IMR-90 (cell line): ENCODE measurements around the gene PRPSAP1. TPM values are rescaled to one million over a fixed set of nuclear protein-coding genes. Genes with fewer than 3 reads are reported as not detected.

Source experiments
- ATAC-seq: fragments of 200-7000 bp; cut with Tn5 transposase; 2 replicates; pipeline ENCODE4 v1.9.1; 2020; ENCODE audit warnings: low read depth, mild to moderate bottlenecking, moderate library complexity
- BruUV-seq: library from RNA; stranded (reverse); fragments of 400-500 nt; replicated peaks from 2 replicates; lab custom pipeline; 2021; lab: Mats Ljungman, UMichigan
- CTCF ChIA-PET: fragments of 300-600 bp; formaldehyde crosslinking; extraction: SDS; loops from one replicate; lab custom pipeline; 2021; ENCODE audit warnings: antibody characterized with exemption; lab: Yijun Ruan, JAX
- POLR2A ChIA-PET: fragments of 300-600 bp; sonication (Branson Sonifier 250); formaldehyde crosslinking; loops from one replicate; lab custom pipeline; 2022; ENCODE audit warnings: antibody characterized with exemption; ENCODE audit not compliant: unreplicated experiment; lab: Charles Lee
- DNase-seq: peaks from one replicate; pipeline ENCODE4 v3.0.0; 2013
- H2AFZ ChIP-seq: replicated peaks from 2 replicates; pipeline ENCODE3; 2013; ENCODE audit warnings: low read length, mild to moderate bottlenecking; ENCODE audit not compliant: poor library complexity
- H2AK5ac ChIP-seq: 2 replicates; pipeline ENCODE4 v1.6.1; 2013; ENCODE audit warnings: low read depth, low read length, inconsistent platforms
- H2AK9ac ChIP-seq: replicated peaks from 2 replicates; pipeline ENCODE3; 2013; ENCODE audit warnings: mild to moderate bottlenecking, low read depth, low read length, moderate library complexity; ENCODE audit not compliant: poor library complexity
- H2BK120ac ChIP-seq: 2 replicates; pipeline ENCODE4 v1.6.1; 2013; ENCODE audit warnings: low read depth, low read length, inconsistent platforms
- H2BK15ac ChIP-seq: 3 replicates; pipeline ENCODE4 v1.6.1; 2013; ENCODE audit warnings: low read depth, low read length, inconsistent platforms
- H2BK20ac ChIP-seq: 2 replicates; pipeline ENCODE4 v1.6.1; 2013; ENCODE audit warnings: low read depth, mild to moderate bottlenecking, inconsistent platforms, low read length, moderate library complexity
- H2BK5ac ChIP-seq: 2 replicates; pipeline ENCODE4 v1.6.1; 2013; ENCODE audit warnings: mild to moderate bottlenecking, low read depth, low read length, inconsistent platforms; ENCODE audit not compliant: poor library complexity, severe bottlenecking
- H3K14ac ChIP-seq: replicated peaks from 2 replicates; pipeline ENCODE4 v1.6.1; 2013; ENCODE audit warnings: low read depth, low read length, inconsistent platforms
- H3K18ac ChIP-seq: 2 replicates; pipeline ENCODE4 v1.6.1; 2013; ENCODE audit warnings: low read depth, low read length, control low read depth
- H3K23ac ChIP-seq: 2 replicates; pipeline ENCODE4 v1.6.1; 2013; ENCODE audit warnings: low read depth, low read length, inconsistent platforms
- H3K27ac ChIP-seq: 2 replicates; pipeline ENCODE4 v1.5.1; 2013; ENCODE audit warnings: mild to moderate bottlenecking, control low read depth, low read length; ENCODE audit not compliant: insufficient read depth
- H3K27me3 ChIP-seq: 2 replicates; pipeline ENCODE4 v1.6.1; 2013; ENCODE audit warnings: low read length; ENCODE audit not compliant: control insufficient read depth, insufficient read depth
- H3K36me3 ChIP-seq: 2 replicates; pipeline ENCODE4 v1.6.1; 2013; ENCODE audit warnings: low read length, mixed read lengths; ENCODE audit not compliant: control insufficient read depth, insufficient read depth
- H3K4ac ChIP-seq: 2 replicates; pipeline ENCODE4 v1.6.1; 2013; ENCODE audit warnings: low read depth, low read length, inconsistent platforms
- H3K4me1 ChIP-seq: 2 replicates; pipeline ENCODE4 v1.6.1; 2013; ENCODE audit warnings: low read length, mixed read lengths; ENCODE audit not compliant: control insufficient read depth, insufficient read depth
- H3K4me2 ChIP-seq: 2 replicates; pipeline ENCODE4 v1.6.1; 2013; ENCODE audit warnings: low read depth, mild to moderate bottlenecking, control low read depth, low read length, moderate library complexity
- H3K4me3 ChIP-seq: 2 replicates; pipeline ENCODE4 v1.5.1; 2013; ENCODE audit warnings: low read depth, mild to moderate bottlenecking, control low read depth, low read length, moderate library complexity; ENCODE audit not compliant: insufficient read depth
- H3K56ac ChIP-seq: 2 replicates; pipeline ENCODE4 v1.6.1; 2013; ENCODE audit warnings: low read length, inconsistent platforms; ENCODE audit not compliant: insufficient read depth; ENCODE audit errors: extremely low read depth
- H3K79me1 ChIP-seq, 2 experiments: 2 replicates each; pipeline ENCODE4 v1.6.1; 2013; ENCODE audit warnings: low read length in 2 of 2, inconsistent platforms in 1 of 2, low read depth in 1 of 2
- H3K9ac ChIP-seq: 2 replicates; pipeline ENCODE4 v1.6.1; 2013; ENCODE audit warnings: low read depth, low read length, control low read depth
- H3K9me1 ChIP-seq: 2 replicates; pipeline ENCODE4 v1.6.1; 2013; ENCODE audit warnings: low read length, inconsistent platforms; ENCODE audit not compliant: insufficient read depth
- H3K9me3 ChIP-seq: 2 replicates; pipeline ENCODE4 v1.6.1; 2013; ENCODE audit warnings: low read length; ENCODE audit not compliant: control insufficient read depth, insufficient read depth
- H4K20me1 ChIP-seq: 2 replicates; pipeline ENCODE4 v1.6.1; 2013; ENCODE audit warnings: low read length, inconsistent platforms; ENCODE audit not compliant: insufficient read depth
- H4K5ac ChIP-seq: 2 replicates; pipeline ENCODE4 v1.6.1; 2013; ENCODE audit warnings: mild to moderate bottlenecking, low read depth, low read length, control low read depth
- H4K8ac ChIP-seq, 2 experiments: 2 replicates each; pipeline ENCODE4 v1.6.1; 2013; ENCODE audit warnings: low read depth in 2 of 2, low read length in 2 of 2, control low read depth in 1 of 2, inconsistent platforms in 1 of 2
- H4K91ac ChIP-seq: 2 replicates; pipeline ENCODE4 v1.6.1; 2013; ENCODE audit warnings: low read depth, low read length, inconsistent platforms; ENCODE audit not compliant: insufficient read depth
- BHLHE40 ChIP-seq: fragments of 150-350 bp; IDR thresholded peaks from 2 replicates; pipeline ENCODE4 v1.6.1; 2016; ENCODE audit warnings: mild to moderate bottlenecking, low read depth, low read length
- FOS ChIP-seq: fragments of 150-350 bp; IDR thresholded peaks from 2 replicates; pipeline ENCODE4 v1.6.1; 2016; ENCODE audit warnings: low read depth, low read length
- SMC3 ChIP-seq: fragments of 150-350 bp; IDR thresholded peaks from 2 replicates; pipeline ENCODE4 v1.6.1; 2016; ENCODE audit warnings: low read depth, mild to moderate bottlenecking, antibody characterized with exemption, low read length, moderate library complexity
- whole genome bisulfite sequencing, 2 experiments: methylation state at CpG; one replicate each; pipeline versions ENCODE4 v1.1.5 to v1.1.7; 2013; ENCODE audit warnings: missing lambda C conversion rate in 2 of 2; ENCODE audit not compliant: insufficient read length in 1 of 2; ENCODE audit errors: extremely low coverage in 2 of 2; 5-methylcytosine and 5-hydroxymethylcytosine counted together
- dilution Hi-C: fragments of 300-500 bp; cut with HindIII; formaldehyde crosslinking; loops from one replicate; pipeline ENCODE4 v1.14.3; 2018; ENCODE audit warnings: low sequenced_read_pairs; ENCODE audit not compliant: unreplicated experiment
- in situ Hi-C: fragments of 300-500 bp; cut with MboI; formaldehyde crosslinking; loops from 3 replicates; pipeline ENCODE4 v1.14.3; 2019; ENCODE audit warnings: low sequenced_read_pairs, inconsistent platforms, mixed read lengths
- intact Hi-C: fragments of 100-400 bp; cut with micrococcal nuclease; formaldehyde crosslinking; loops from 2 replicates; pipeline ENCODE4 v1.10.0; 2022
- polyA plus RNA-seq, 3 experiments: library from polyadenylated mRNA; depleted of rRNA; stranded (reverse); fragments of >200 nt; gene quantifications; 2 replicates each; pipeline ENCODE4 v1.2.3, GENCODE V29; 2012; ENCODE audit warnings: low replicate concordance in 1 of 3
- total RNA-seq: library from RNA; depleted of rRNA; stranded (reverse); fragments of >200 nt; gene quantifications from 2 replicates; pipeline ENCODE4 v1.2.3, GENCODE V29; 2012

The PRPSAP1 gene
- total and polyA plus RNA-seq, 2 of the 4 experiments (the other 2 are of a cell fraction): 34.4 to 48.6 TPM

GRCh38 chr17:76317535-76317934, 36.2 kb downstream of the PRPSAP1 start:
- intact Hi-C loops (loop anchor here (10.0 kb wide), 1 partner anchor 137 kb away; the partner anchor contains the start of gene UBE2O), dilution Hi-C loops (no loop called here), in situ Hi-C loops (no loop called here)
- Histone ChIP-seq H3K4me1 (peaks cover 3% of the 10 kb centered on the region; the same call in 1 of the 2 replicates), H2BK20ac (no peak overlapping the region), H4K8ac (no peak overlapping the region), H3K4me3 (no peak overlapping the region), H3K79me1 (peaks cover 8 to 38% of the 10 kb centered on the region in 2 experiments; a peak in 3 of 4 replicates), H2BK15ac (no peak overlapping the region), H3K27ac (no peak overlapping the region), H3K14ac (no peak overlapping the region), H3K27me3 (no peaks in the 10 kb centered on the region), H4K5ac (no peak overlapping the region), H4K20me1 (0 out of 2 replicates have a peak, but pooled peaks cover 3% of the 10 kb centered on the region), H3K36me3 (peaks cover 25% of the 10 kb centered on the region), H2AK9ac (no peak overlapping the region), H3K9me3 (no peaks in the 10 kb centered on the region), H3K56ac (no peak overlapping the region), H2AK5ac (no peak overlapping the region), H3K4me2 (no peak overlapping the region), H2BK5ac (no peak overlapping the region), H3K4ac (no peak overlapping the region), H2AFZ (no peak overlapping the region), H3K9ac (no peak overlapping the region), H4K91ac (no peak overlapping the region), H3K18ac (no peak overlapping the region), H3K9me1 (peaks cover 7% of the 10 kb centered on the region; the same call in 1 of the 2 replicates), H3K23ac (no peak overlapping the region), H2BK120ac (no peak overlapping the region)
- ChIA-PET CTCF (interaction anchor here (1.2 kb wide), 1 partner anchor 53 kb away, joined by 3 read pairs; no protein-coding TSS in a partner anchor), POLR2A (no interaction called here)
- 100% methylated on average over 2 of the region's 2 CpGs; no CpG with 5 or more reads in 1 of the 2 experiments for WGBS, 2 experiments
- ATAC-seq (no peak), DNase-seq (no peak)
- TF ChIP-seq SMC3 (no peak), FOS (no peak), BHLHE40 (no peak)
- no TSS peak for BruUV-seq
